ENCODE measurements around the gene PREX1. TPM values are rescaled to one million over a fixed set of nuclear protein-coding genes. Genes with fewer than 3 reads are reported as not detected.

Gene PREX1
- total RNA-seq, 1 donor from 2014 or later = 20.8 TPM

DNA sequence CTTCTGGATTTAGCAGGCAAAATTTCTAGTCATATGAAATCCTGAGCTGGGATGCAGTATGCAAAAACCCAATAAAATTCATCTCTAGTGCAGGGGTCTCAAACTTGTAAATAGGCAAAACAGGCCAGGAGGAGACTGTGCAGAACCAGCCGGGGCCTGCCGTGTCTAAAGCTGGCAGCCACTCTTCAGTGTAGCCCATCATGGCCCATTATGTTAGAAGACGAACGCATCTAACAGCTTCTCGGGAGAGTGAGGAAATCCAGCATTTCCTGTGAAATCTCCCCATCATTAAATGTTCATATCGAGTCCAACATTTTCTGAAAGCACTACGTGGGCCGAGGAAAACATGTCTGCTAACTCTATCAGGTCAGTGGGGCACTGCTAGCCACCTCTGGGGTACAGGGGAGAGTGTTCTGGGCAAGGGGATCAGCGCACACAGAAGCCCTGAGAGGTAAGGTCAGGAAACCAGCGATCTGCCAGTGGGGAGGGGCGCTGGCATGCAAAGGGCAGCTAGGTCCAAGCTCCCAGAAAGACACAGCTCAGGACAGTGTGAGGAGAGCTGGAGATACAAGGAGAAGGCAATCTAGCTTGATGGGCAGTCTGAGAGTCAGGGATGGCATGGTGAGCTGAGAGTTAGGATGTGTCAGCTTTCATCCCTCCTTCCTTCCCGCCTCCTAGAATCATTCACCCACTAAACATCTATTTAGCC is 144.2 kb downstream of the PREX1 start:
- Mint-ChIP-seq H3K9me3 (peaks cover 3% of the 10 kb centered on the region), H3K4me1 (ENCODE audit: unreplicated experiment) (peaks cover 36% of the 10 kb centered on the region), H3K27ac (peak overlapping the region; percentile 2), H3K4me3 (peak overlapping the region; percentile 63), H3K36me3 (peaks cover 5% of the 10 kb centered on the region), H3K27me3 (no peaks in the 10 kb centered on the region)
- DNase-seq (ENCODE audit: extremely low spot score, unreplicated experiment) = no peak
- TF ChIP-seq, protein P1, sequence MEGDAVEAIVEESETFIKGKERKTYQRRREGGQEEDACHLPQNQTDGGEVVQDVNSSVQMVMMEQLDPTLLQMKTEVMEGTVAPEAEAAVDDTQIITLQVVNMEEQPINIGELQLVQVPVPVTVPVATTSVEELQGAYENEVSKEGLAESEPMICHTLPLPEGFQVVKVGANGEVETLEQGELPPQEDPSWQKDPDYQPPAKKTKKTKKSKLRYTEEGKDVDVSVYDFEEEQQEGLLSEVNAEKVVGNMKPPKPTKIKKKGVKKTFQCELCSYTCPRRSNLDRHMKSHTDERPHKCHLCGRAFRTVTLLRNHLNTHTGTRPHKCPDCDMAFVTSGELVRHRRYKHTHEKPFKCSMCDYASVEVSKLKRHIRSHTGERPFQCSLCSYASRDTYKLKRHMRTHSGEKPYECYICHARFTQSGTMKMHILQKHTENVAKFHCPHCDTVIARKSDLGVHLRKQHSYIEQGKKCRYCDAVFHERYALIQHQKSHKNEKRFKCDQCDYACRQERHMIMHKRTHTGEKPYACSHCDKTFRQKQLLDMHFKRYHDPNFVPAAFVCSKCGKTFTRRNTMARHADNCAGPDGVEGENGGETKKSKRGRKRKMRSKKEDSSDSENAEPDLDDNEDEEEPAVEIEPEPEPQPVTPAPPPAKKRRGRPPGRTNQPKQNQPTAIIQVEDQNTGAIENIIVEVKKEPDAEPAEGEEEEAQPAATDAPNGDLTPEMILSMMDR (conservative IDR thresholded peaks at IDR 0.05) = no peak

DNA sequence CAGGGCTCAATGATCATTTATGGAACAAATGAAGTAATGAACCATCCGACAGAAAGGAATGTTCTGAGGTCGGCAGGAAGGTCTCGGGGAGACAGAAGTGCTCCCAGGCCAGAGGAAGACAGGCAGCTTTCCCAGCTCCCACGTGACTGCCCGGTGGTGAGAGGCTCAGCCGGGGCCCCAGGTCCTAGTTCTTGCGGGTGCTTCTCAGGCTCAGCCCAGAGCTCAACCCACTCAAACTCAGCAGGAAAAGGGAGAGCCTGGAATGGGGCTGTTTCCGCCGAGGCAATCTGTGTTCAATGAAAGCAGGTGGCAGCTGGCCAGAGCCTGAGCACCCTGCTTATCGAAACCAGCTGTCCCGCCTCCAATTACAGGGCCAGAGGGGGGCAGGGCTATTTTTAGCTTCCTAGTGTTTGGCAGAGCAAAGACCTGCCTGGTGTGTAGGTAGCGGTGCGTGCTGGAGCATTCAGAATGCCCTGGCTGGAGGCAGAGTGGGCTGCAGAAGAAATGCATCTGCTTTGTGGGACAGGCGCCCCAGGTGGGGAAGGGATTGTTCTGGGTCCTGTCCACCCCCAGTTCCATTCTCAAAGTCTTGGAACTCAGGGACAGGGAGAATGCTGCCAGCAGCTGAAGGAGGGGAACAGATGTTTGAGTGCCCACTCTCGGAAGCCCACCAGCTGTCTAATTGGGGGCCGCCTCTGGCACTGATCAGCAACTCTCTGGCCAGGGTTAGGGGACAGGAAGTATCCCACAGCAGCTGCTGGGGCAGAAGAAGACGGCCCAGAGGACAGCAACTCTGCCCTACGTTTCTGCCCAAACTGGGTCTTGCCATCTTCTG is 145.1 kb downstream of the PREX1 start:
- peaks cover 6% of the 10 kb centered on the region for H3K36me3 Mint-ChIP-seq
- peaks cover 4% of the 10 kb centered on the region for H3K9me3 Mint-ChIP-seq
- H3K27me3 Mint-ChIP-seq = no peaks in the 10 kb centered on the region
- peak overlapping the region; percentile 2 for H3K27ac Mint-ChIP-seq
- TF ChIP-seq, protein P1 (conservative IDR thresholded peaks at IDR 0.05) = no peak
- H3K4me1 Mint-ChIP-seq (ENCODE audit: unreplicated experiment) = peaks cover 36% of the 10 kb centered on the region
- DNase-seq (ENCODE audit: extremely low spot score, unreplicated experiment) = peak; percentile 84
- peak overlapping the region; percentile 63 for H3K4me3 Mint-ChIP-seq

DNA sequence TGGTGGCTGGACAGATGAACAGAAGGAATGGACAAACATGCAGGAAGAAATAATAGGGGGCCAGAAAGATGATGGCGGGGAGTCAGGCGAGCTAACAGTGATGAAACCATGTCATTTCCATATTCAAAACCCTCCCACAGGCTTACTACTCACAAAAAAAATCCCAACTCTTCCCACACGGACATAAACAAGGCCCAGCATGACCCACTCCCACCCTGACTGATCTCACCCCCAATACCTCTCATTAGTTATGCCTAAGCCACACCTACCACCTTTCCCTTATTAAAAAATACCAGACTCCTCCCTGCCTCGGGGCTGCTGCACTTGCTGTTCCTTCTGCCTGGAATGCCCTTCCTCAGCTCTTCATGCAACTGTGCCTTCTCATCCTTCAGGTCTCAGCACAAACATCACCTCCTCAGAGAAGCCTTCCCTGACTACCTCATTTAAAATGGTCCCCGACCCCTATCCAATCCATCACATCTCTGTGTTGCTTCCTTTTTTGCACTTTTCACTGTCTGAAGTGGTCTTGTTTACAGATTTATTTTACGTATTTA is 145.8 kb downstream of the PREX1 start:
- TF ChIP-seq, protein P1 (conservative IDR thresholded peaks at IDR 0.05) = no peak

DNA sequence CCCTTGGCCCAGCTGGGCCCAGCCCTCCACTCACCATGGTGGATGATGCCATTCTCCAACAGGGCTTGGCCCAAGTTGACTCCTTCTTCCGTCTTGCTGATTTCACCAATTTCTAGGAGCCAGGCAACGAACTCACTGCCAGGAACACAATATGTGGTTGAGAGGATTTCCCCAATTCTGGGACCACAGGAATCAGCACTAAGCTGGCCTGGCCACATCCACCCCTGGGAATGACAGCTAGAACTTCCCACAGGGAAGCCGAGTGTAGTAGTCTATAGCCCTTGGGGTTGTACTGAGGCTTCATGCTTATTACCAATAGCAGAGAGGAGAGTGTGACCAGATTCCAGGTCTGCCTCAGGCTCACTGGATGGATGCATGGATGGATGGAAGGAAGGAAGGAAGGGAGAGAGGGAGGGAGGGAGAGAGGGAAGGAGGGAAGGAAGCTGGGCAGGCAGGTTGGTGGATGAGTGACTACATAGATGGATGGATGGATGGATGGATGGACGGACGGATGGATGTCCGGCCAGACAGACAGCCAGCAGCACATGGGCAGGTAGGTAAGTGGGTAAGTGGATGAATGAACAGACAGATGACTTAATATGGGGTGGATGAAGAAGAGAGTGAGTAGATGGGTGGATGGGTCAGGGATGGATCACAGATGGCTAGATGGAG is 146.5 kb downstream of the PREX1 start:
- Mint-ChIP-seq H3K4me1 (ENCODE audit: unreplicated experiment) (peaks cover 30% of the 10 kb centered on the region), H3K27me3 (no peaks in the 10 kb centered on the region), H3K4me3 (no peak overlapping the region), H3K27ac (no peak overlapping the region), H3K36me3 (peaks cover 6% of the 10 kb centered on the region), H3K9me3 (peaks cover 4% of the 10 kb centered on the region)
- no peak for DNase-seq (ENCODE audit: extremely low spot score, unreplicated experiment)
- TF ChIP-seq, protein P1 (conservative IDR thresholded peaks at IDR 0.05) = no peak

More for the DNA sequence above, 145.8 kb downstream of the PREX1 start:
- Mint-ChIP-seq H3K27me3 (no peaks in the 10 kb centered on the region), H3K27ac (no peak overlapping the region), H3K9me3 (peaks cover 4% of the 10 kb centered on the region), H3K4me1 (ENCODE audit: unreplicated experiment) (peaks cover 31% of the 10 kb centered on the region), H3K36me3 (peaks cover 6% of the 10 kb centered on the region), H3K4me3 (no peak overlapping the region)
- DNase-seq (ENCODE audit: extremely low spot score, unreplicated experiment) = no peak

DNA sequence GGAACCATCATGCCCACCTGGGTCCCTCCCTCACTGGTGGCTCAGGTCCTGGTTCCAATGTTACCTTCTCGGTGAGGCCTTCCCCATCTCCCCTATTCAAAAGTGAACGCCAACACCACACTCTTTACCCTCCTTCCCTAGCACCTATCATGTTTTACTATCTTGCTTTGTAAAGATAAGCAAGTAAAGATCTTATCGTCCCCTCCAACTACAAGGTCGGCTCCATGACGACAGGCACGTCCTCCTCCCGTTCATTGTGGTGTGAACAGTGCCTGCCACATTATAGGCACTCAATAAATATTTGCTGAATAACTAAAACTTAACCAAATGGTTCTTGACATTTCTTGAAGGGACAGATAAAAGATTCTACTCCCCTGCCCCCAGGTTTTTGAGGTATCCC is 147.1 kb downstream of the PREX1 start:
- Mint-ChIP-seq H3K27me3 (no peaks in the 10 kb centered on the region), H3K4me1 (ENCODE audit: unreplicated experiment) (peaks cover 25% of the 10 kb centered on the region), H3K9me3 (peaks cover 4% of the 10 kb centered on the region), H3K27ac (no peak overlapping the region), H3K4me3 (no peak overlapping the region), H3K36me3 (peaks cover 6% of the 10 kb centered on the region)
- TF ChIP-seq, protein P1 (conservative IDR thresholded peaks at IDR 0.05) = no peak
- no peak for DNase-seq (ENCODE audit: extremely low spot score, unreplicated experiment)

Data from type B pancreatic cell (in vitro differentiated cells).